ENCODE results near the gene KCNK15. TPM values are rescaled to one million over a fixed set of nuclear protein-coding genes. Genes with fewer than 3 reads are reported as not detected.
"Not testable (repeated sequence)": the region's sequence is repeated elsewhere in the genome, so short reads cannot be mapped to it uniquely, and the experiment has no call there.

Gene KCNK15
- not detected for total RNA-seq
- polyA plus RNA-seq, result not detected
- 0 to 1.1 (median 0.07) reads per million in 6 experiments for total RNA-seq

DNA sequence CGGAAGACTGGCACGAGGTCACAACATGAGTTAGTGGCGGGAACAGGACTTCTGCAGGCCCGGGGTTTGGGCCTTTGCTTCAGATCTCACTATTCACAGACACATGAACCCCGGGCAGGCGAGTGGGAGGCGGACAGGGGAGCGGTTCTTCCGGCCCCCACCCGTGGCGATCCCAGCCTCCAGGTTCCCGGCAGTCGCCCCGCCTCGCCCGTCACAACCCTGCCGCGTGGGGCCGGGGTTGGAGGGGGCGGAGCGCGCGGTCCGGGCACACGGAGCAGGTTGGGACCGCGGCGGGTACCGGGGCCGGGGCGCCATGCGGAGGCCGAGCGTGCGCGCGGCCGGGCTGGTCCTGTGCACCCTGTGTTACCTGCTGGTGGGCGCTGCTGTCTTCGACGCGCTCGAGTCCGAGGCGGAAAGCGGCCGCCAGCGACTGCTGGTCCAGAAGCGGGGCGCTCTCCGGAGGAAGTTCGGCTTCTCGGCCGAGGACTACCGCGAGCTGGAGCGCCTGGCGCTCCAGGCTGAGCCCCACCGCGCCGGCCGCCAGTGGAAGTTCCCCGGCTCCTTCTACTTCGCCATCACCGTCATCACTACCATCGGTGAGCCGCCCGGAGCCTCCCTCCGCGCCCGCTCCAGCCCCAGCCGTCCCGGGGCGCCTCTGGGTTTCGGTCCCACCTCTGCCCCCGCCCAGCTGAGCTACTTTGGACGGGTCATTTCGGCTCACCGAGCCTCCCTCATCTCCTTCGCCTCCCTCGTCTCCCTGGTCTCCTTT lies at the start of gene KCNK15:
TSS of gene KCNK15 (plus strand) at position 268 of the 769 bp plus-strand sequence. CDS start at position 314, 46 bp downstream.
- ATAC-seq, result peak; percentile 72 to 85
- DNase-seq, result peak in 6 of 10 donors; percentile 11 to 39 (median 28)
- H3K4me1 Mint-ChIP-seq, result peaks cover 6 to 23% (median 11%) of the 10 kb centered on the region in 4 donors
- H3K4me3 Mint-ChIP-seq, result peak within 1 kb of the TSS; percentile 55 to 87 (median 82)
- H3K27ac Mint-ChIP-seq, result peak within 1 kb of the TSS in 6 of 10 donors; percentile 3 to 76 (median 8)
- POLR2A ChIA-PET, result interaction anchor here (0.7 kb wide), 1 partner anchor 123 kb away, joined by 3 read pairs; no protein-coding TSS in a partner anchor
- H3K9me3 Mint-ChIP-seq, result no peaks in the 10 kb centered on the region
- H3K27me3 Mint-ChIP-seq, result peaks cover 15 to 40% (median 37%) of the 10 kb centered on the region in 5 donors
- no peaks in the 10 kb centered on the region for H3K36me3 Mint-ChIP-seq

DNA sequence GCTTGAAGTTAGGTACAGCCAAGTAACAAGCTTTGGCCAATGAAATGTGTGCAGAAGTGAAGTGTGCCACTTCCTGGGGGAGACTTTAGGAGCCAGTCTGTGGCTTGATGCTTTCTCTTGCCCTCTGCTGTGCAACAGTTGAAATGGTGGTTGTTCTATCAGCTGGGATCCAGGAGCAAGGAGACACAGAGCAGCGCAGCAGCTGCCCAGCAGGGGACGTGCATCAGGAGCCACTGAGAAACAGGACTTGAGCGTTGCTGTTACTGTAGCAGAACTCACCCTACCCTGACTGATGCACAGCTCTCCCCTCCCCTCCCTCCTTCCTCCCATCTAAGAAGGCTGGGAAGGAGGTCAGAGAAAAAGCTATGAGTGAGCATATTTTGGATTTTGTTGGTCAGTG lies 49.4 kb upstream of the KCNK15 start:
- Mint-ChIP-seq H3K27ac (peak overlapping the region in 1 of 10 donors; percentile 46), H3K9me3 (no peaks in the 10 kb centered on the region), H3K4me3 (no peak overlapping the region), H3K4me1 (peaks cover 0 to 3% (median 0%) of the 10 kb centered on the region in 4 donors), H3K27me3 (no peaks in the 10 kb centered on the region), H3K36me3 (no peaks in the 10 kb centered on the region)
- no peak for ATAC-seq
- DNase-seq, result no peak
- POLR2A ChIA-PET, result no interaction called here

DNA sequence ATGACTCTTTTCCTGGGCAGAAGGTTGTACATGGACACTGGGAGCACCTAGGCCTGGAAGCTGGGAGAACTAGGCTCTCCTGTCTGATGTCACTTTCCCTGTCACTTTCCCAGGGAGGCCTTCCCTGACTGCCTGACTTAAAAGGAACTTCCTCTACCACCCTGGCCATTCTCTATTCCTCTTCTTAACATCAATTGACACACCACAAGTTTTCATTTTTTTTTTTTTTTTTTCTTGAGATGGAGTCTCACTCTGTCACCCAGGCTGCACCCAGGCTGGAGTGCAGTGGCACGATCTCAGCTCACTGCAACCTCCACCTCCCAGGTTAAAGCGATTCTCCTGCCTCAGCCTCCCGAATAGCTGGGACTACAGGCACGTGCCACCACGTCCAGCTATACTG lies 48.6 kb upstream of the KCNK15 start:
- DNase-seq, H3K4me1 Mint-ChIP-seq, H3K9me3 Mint-ChIP-seq, ATAC-seq, H3K4me3 Mint-ChIP-seq, POLR2A ChIA-PET, H3K36me3 Mint-ChIP-seq, H3K27me3 Mint-ChIP-seq: not testable (repeated sequence)
- peak overlapping the region in 2 of 10 donors; percentile 6 to 44 for H3K27ac Mint-ChIP-seq

DNA sequence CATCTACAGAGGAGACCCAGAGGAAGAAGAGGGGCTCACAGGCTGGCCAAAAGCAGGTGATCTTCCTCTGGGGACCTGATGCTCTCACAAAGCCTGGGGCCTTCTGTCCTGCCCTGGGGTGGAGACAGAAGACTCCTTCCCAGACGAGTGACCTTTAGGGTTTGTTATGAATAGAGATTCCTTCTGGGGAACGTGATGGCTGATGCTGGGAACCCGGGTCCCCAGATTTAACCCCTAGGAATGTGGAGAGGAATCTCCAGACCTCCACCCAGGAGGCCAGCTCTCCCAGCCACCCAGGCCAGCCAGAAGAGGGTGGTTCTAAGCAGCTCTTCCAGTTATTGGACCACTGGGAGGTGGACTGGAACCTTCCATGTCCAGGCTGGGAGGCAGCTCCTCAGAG lies 47.3 kb upstream of the KCNK15 start:
- Mint-ChIP-seq H3K36me3 (no peaks in the 10 kb centered on the region), H3K9me3 (no peaks in the 10 kb centered on the region), H3K27me3 (peaks cover 0 to 1% (median under 1%) of the 10 kb centered on the region in 5 donors), H3K27ac (no peak overlapping the region), H3K4me3 (no peak overlapping the region), H3K4me1 (peaks cover 0 to 3% (median 0%) of the 10 kb centered on the region in 4 donors)
- POLR2A ChIA-PET, result no interaction called here
- DNase-seq, result no peak
- no peak for ATAC-seq

DNA sequence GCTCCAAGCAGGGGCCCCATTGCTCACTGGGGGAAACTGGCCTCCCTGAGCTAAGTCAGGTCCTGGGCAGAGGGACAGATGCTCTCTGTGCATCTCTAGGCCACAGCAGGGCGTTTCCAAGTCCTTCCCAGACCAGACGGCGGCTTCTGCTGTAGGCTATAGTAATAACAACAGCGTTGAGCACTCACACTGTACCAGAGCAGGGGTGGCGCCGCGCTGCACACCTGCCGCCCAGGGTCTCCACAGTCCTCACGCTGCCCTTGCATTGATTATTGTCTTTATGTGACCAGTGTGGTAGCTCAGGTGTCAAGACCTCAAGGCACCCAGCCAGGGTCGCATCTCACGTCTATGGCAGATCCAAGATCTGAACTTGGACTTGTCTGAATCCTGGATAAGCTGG lies 45.4 kb upstream of the KCNK15 start:
- no peak for ATAC-seq
- H3K27ac Mint-ChIP-seq, result no peak overlapping the region
- H3K9me3 Mint-ChIP-seq, result no peaks in the 10 kb centered on the region
- H3K36me3 Mint-ChIP-seq, result no peaks in the 10 kb centered on the region
- H3K4me1 Mint-ChIP-seq, result peaks cover 0 to 3% (median 0%) of the 10 kb centered on the region in 4 donors
- DNase-seq, result no peak
- peaks cover 0 to 8% (median 2%) of the 10 kb centered on the region in 5 donors for H3K27me3 Mint-ChIP-seq
- POLR2A ChIA-PET, result no interaction called here
- no peak overlapping the region for H3K4me3 Mint-ChIP-seq

DNA sequence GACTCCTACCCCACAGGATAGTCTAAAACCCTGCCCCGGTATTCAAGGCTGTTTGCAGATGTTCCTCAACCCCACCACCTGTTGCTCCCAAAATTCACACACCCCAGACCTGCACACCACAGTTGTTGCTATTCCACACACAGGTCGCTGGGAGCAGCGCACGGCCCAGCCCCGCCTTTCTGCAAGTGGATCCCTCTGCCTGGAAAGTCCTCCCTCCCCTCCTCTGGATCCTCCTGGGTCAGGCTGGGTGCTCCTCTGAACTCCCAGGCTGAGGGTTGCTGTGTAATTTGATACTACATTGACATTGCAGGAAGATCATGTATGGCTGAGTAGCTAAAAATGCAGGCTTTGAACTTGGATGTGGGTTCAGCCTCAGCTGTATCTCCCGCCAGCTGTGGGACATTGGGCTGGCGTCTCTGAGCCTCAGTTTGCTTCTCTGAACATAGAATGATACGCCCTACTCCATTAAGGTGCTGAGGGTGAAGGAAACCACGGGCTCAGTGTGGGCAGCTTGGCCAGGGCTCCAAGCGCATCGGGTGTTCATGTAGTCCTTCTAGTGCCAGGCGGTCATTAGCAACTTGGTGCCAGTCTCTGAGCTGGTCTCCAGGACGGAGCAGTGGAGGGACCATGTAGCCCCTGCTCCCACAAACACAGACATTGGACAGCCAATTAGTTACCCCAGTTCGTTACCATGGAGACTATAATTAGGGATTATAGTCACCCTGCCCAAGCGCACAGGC lies 44.4 kb upstream of the KCNK15 start:
- Mint-ChIP-seq H3K36me3 (no peaks in the 10 kb centered on the region), H3K4me1 (peaks cover 0 to under 1% (median 0%) of the 10 kb centered on the region in 4 donors)

DNA sequence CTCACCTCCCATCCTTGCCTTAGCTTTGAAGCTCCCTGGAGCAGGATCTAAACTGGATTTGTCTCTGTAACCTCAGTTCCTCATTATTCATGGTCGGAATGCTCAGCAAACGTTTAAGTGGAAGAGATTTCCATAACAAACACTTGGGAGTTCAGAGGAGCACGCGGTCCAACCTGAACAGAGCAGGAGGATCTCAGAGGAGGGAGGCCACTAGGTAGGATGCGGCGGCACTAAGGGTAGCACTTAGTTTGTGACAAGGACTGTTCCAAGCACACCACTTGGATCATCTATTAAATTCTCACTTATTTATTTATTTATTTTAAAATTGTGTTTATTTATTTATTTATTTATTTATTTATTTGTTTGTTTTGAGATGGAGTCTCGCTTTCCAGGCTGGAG lies 43.8 kb upstream of the KCNK15 start:
- H3K9me3 Mint-ChIP-seq, result no peaks in the 10 kb centered on the region
- DNase-seq (no peak), ATAC-seq (no peak)
- no peaks in the 10 kb centered on the region for H3K4me1 Mint-ChIP-seq
- peaks cover 0 to 9% (median 2%) of the 10 kb centered on the region in 5 donors for H3K27me3 Mint-ChIP-seq
- no peak overlapping the region for H3K4me3 Mint-ChIP-seq
- H3K36me3 Mint-ChIP-seq, result no peaks in the 10 kb centered on the region
- POLR2A ChIA-PET, result no interaction called here
- no peak overlapping the region for H3K27ac Mint-ChIP-seq

More for the DNA sequence above, 44.4 kb upstream of the KCNK15 start:
- DNase-seq, result no peak
- Mint-ChIP-seq H3K27ac (no peak overlapping the region), H3K4me3 (no peak overlapping the region), H3K9me3 (no peaks in the 10 kb centered on the region), H3K27me3 (peaks cover 0 to 9% (median 2%) of the 10 kb centered on the region in 5 donors)
- POLR2A ChIA-PET, result no interaction called here
- ATAC-seq, result no peak

DNA sequence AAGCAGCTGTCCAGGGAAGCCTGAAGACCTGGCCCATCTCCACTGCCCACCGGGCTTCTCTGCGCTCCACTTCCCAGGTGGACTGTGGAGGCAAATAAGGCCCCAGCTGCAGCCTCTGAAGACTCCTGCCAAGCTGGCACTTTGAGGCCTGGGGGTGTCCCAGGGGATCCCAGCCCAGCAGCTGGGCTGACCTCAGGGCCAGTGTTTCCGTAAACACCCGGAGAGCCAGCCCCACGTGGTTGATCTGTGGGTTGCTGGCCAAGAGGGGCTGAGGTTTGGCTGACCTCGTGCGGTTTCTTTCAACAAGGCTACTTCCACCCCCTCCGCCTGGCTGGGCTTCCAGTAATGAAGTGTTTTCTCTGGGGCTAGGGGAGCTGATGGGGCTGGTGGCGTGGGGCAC lies 42.9 kb upstream of the KCNK15 start:
- H3K9me3 Mint-ChIP-seq, result no peaks in the 10 kb centered on the region
- no peak overlapping the region for H3K27ac Mint-ChIP-seq
- peaks cover 0 to 9% (median 2%) of the 10 kb centered on the region in 5 donors for H3K27me3 Mint-ChIP-seq
- no peak overlapping the region for H3K4me3 Mint-ChIP-seq
- POLR2A ChIA-PET, result no interaction called here
- H3K36me3 Mint-ChIP-seq, result no peaks in the 10 kb centered on the region
- no peaks in the 10 kb centered on the region for H3K4me1 Mint-ChIP-seq
- no peak for DNase-seq
- ATAC-seq, result no peak

DNA sequence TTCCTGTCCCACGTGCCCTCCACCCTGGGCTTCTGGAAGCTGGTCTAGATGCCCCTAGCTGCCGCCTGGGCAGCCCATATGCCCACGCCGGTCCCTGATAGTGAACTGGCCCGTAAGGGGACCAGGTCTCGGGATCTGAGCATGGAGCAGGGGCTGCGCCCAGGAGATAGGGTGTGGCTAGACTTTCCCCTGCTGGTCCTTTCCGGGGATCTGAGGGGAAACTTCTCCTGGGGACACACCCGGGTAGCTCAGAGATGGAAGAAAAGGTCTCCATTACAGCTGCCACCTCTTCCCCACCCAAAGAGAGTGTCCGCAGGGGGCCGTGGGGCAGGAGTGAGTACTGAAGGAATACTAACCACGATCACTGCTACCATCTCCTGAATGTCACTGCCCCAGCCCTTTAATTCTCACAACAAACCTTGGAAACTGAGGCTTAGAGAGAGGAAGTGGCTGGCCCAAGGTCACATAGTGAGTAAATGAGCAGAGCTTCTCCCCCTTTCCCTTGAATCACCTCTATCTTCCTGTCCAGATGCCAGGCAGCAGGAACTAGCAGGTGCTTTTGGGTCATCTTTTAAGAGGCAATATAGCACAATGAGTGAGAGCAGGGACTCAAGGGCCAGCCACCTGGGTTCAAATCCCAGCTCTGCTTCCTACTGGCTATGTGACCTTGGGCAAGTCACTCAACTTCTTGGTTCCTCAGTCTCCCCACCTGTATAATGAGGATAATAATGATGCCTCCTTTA lies 42.3 kb upstream of the KCNK15 start:
- H3K9me3 Mint-ChIP-seq, result no peaks in the 10 kb centered on the region
- no peaks in the 10 kb centered on the region for H3K4me1 Mint-ChIP-seq
- H3K27me3 Mint-ChIP-seq, result peaks cover 0 to 9% (median 2%) of the 10 kb centered on the region in 5 donors
- H3K4me3 Mint-ChIP-seq, result no peak overlapping the region
- DNase-seq, result no peak
- H3K36me3 Mint-ChIP-seq, result no peaks in the 10 kb centered on the region
- H3K27ac Mint-ChIP-seq, result no peak overlapping the region
- ATAC-seq, result no peak
- POLR2A ChIA-PET, result no interaction called here

DNA sequence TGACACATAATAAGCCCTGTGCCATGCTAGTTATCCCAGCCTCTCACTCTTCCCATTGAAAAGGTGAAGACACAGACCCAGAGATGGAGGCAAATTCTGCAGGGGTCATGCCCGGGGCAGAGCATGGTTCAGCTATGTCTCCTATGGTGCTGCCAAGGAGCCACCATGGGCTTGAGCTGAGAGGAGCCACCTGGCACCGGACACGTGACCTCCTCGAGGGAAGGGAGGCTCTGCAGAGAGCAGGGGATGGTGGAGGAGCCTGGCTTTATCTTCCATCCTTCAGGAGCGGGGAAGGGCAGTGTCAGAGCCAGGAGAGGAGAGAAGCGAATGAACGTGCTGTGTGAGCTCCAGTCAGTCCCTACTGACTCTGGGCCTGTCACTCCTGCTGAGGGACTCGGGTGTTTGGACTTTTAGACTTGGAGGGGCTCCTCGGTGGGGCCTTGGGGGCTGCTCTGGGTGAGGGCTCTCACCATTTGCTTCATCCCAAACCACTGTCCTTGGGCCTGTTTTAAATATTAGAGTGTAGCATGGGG lies 41.6 kb upstream of the KCNK15 start:
- POLR2A ChIA-PET, result no interaction called here
- no peak for ATAC-seq
- peak overlapping the region in 1 of 10 donors; percentile 5 for H3K27ac Mint-ChIP-seq
- H3K4me1 Mint-ChIP-seq, result no peaks in the 10 kb centered on the region
- H3K27me3 Mint-ChIP-seq, result peaks cover 0 to 9% (median 2%) of the 10 kb centered on the region in 5 donors
- DNase-seq, result no peak
- H3K4me3 Mint-ChIP-seq, result no peak overlapping the region
- no peaks in the 10 kb centered on the region for H3K9me3 Mint-ChIP-seq
- H3K36me3 Mint-ChIP-seq, result no peaks in the 10 kb centered on the region

DNA sequence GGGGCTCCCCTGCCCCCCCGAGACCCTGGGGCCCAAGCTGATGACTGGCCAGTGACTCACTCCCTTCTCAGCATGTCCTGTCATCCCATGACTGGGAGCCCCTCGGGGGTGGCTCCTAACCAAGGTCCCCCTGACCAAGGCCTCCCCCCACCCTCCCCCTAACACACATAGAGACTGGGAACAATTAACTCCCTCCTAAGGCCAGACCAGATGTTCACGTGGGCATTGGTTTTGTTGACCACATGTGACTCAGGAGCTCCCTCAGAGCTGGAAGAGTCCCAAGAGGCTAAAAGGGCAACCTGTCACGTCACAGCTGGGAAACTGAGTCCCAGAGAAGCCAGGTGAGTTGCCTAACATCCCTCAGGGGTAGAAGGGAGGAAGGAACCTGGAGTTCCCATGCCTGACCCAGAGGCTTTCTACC lies 41.1 kb upstream of the KCNK15 start:
- H3K4me1 Mint-ChIP-seq, result no peaks in the 10 kb centered on the region
- POLR2A ChIA-PET, result no interaction called here
- H3K27me3 Mint-ChIP-seq, result peaks cover 0 to 9% (median 2%) of the 10 kb centered on the region in 5 donors
- H3K4me3 Mint-ChIP-seq, result no peak overlapping the region
- no peak for DNase-seq
- ATAC-seq, result no peak
- no peaks in the 10 kb centered on the region for H3K9me3 Mint-ChIP-seq
- H3K36me3 Mint-ChIP-seq, result no peaks in the 10 kb centered on the region
- H3K27ac Mint-ChIP-seq, result no peak overlapping the region

DNA sequence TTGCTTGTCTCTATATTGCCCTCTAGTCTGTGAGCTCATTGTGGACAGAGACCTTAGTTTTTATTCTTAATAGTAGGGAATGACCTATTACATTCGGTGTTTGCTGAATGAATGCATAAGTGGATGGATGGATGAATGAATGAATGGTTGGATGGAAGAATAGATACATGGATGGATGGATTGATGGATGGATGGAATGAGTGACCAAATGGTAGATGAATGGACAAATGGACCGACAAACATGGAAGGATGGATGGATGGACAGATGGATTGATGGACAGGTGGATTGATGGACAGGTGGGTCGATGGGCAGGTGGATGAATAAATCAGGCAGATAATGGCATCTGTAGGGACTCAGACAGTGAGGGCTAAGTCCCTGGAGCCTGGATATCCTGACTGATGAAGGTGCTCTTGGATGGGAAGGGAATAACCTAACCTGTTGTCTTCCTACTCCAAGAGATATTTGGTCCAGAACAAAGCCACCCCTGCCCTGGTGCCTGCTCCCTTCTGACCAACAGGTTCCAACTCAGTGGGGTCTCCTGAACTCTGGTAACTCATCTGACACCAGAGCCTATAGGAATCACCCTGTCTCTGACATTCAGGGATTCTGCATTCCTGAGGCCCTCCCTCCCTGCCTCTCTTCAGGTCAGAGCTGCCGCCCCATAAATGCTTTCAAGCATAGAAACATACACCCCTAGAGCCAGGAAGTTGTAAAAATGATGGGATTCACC lies 40.1 kb upstream of the KCNK15 start:
- H3K4me1 Mint-ChIP-seq, result no peaks in the 10 kb centered on the region
- DNase-seq (no peak), ATAC-seq (no peak)
- no peak overlapping the region for H3K27ac Mint-ChIP-seq
- H3K36me3 Mint-ChIP-seq, result no peaks in the 10 kb centered on the region
- H3K4me3 Mint-ChIP-seq, result no peak overlapping the region
- POLR2A ChIA-PET, result no interaction called here
- H3K27me3 Mint-ChIP-seq, result peaks cover 0 to 9% (median 2%) of the 10 kb centered on the region in 5 donors
- no peaks in the 10 kb centered on the region for H3K9me3 Mint-ChIP-seq

All from naive thymus-derived CD8-positive, alpha-beta T cell (primary cell).